HG02763 (cell line): ENCODE results near the gene STX18.

Experiments used
- ATAC-seq: cut with Tn5 transposase; IDR thresholded peaks from one replicate; pipeline ENCODE4 v1.9.1; 2021; ENCODE audit warnings: mild to moderate bottlenecking, moderate library complexity; ENCODE audit not compliant: unreplicated experiment

Gene STX18

DNA sequence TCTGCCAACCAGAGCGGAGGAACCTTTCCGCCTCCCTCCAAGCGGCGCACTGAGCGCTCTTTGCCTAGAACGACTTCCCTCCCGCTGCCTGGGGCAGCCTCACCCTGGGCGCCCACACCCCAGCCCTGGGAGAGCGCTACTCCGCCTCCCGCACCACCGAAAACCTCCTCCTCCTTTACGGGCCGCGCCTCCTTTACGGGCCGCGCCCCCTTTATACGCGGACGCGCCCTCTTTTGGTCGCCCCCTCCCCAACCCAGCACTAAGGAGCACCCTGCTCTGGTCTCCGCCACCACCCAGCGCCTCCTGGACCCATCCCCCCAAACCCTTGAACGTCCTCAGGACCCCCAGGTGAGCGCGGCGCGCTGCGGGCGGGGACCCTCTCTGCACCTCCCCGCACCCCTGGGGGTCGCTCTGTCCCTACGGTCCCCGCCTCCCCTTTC is 155.5 kb downstream of the STX18 start:
- no peak for ATAC-seq

DNA sequence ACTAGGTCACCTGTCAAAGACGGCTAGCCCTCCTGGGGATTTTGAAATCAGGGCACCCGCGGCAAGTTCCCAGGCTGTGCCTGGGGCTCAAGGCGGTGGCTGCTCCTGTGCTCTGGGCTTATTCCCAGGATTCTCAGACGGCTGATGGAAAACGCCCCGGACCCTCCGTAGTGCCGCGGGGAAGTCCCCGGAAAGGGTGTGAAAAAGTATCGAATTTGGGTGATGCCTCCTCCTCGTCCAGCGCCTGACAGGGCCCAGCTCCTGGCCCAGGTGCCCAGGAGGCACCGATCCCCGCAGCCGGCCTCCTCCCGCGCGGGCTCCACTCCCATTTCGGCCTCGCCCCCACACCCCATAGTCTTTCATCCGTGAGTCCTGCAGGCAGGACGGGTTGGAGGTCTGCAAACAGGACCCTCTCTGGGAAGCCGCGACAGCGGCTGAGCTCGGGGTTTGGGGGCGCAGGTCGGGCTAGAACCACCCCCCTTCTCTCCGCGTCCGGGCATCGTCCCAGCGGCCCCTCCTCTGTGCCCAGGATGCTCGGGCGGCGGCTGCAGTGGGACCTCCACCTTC is 156.0 kb downstream of the STX18 start:
- no peak for ATAC-seq

DNA sequence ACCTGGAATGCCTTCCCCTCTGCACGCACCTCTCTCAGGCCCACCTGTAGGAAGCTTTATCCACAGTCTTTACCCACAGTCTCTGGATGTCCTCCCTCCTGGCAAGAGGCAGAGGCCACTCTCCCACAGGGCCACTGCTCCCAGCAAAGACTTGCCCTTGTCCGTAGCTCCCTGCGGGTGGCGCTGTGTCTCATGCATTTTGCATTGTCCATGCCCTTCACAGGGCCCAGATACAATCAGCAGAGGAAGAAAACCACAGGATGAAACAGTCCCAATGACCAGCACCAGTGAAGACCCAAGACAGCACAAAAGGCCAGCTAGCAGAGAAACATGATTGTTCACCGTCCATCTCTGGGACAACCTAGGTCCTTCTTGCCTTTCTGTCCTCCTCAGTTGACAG is 157.0 kb downstream of the STX18 start:
- ATAC-seq = no peak

DNA sequence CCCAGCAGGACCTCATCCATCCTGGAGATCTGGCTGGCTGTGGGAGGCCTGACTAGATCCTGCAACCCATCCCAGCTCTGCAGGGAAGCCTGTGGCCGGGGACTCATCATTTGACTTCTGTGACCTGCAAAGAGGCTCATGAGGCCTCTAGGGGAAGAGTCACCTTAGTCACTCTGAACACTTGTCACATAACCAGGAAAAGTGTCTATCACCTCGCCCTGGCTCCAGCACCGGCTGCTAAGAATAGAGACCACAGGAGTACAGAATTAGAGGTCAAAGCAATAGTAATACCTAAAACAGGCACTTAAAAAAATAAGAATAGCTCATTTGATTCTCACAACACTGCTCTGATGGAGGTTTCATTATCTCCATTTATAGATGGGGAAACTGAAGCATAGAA is 158.8 kb downstream of the STX18 start:
- no peak for ATAC-seq

DNA sequence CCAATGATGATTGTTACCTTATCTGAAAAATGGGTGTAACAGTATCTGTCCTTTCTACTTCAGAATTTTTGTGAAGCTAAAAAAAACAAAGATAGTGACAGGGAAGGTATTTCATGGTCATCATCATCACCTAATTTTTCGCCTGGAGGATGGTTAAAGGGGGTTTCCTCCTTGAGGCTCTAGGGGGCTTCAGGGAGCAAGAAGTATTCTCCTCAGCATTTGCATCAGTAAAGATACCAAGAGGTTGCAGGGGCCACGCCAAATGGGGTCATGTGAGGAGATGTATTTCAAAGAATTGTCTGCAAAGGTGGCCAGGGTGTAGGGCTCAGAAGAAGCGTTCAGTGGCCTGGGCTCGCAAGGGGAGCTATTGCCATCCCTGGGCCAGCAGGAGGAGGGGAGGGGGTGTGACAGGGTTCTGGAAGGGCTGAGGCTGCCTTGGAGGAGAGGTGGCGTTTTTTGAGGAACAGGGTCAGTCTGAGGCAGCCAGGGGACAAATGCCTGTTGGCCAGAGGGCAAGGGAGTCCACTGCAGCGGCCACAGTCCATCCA is 162.2 kb downstream of the STX18 start:
- no peak for ATAC-seq

DNA sequence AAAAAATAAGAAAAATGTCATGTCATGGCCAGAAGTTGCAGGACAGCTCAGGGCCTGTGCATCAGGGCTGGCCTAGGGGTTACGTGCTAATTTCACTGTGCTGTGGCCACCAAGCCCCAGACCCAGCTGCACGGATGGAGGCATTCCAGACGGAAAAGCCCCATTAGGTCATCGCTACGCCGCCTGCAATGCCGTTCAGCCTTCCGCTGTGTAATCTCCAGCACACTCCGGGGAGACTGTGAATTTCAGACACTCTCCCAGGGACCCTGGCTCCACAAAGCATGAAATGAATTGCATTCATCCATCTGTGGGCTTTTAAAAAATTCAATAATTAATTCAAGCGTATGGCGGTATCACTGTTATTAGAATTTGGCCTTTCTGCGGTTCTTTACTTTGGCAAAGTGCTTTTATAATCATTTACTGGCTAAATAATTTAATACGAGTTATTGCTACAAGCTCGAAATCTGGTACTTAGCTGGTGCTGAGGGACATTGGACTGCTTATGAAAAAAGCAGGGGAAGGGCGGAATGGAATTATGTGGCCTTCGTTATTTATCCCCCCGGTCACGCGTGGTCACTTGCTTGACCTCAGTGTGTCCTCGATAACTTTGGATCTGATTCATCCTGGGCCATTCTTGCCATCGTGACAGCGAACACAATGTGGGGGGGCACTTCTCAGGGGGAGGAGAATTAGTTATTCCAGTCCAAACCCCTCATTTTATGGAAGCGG is 164.0 kb downstream of the STX18 start:
- ATAC-seq = no peak

DNA sequence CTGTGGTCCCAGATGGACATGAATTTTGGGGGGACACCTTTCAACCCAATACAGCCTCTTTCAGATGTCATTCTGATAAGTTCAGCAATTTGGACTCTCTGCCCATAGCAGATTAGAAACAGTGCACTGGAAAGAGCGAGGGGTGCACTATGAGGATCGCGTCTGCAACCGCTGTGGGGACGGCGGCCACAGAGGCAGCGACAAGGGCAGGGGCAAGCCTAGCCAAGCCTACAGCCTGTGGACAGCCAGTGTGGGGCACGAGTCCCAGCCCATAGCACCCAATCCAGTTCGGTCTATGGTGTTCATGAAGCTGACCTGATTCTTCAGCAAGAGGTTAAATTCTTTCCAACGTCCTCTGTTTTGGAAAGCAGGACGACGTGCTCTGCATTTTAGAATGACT is 164.7 kb downstream of the STX18 start:
- ATAC-seq = no peak

DNA sequence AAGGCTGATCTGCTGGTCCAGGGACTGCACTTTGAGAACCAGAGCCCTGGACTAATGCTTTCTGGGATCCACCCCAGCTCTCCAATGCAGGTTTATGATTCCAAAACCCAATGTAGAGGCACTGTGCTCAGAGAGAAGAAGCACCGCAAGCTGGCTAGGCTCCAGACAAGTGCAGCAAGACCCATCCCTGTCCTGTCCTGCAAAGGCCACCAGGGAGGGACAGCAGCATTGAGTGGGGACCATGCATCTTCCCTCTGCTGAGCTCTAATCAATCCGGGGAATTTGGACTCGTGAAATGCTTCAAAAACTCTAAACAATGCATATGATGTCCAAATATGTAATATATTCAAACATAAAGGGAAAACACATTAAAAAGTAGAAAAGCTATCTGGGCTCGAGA is 165.8 kb downstream of the STX18 start:
- no peak for ATAC-seq

DNA sequence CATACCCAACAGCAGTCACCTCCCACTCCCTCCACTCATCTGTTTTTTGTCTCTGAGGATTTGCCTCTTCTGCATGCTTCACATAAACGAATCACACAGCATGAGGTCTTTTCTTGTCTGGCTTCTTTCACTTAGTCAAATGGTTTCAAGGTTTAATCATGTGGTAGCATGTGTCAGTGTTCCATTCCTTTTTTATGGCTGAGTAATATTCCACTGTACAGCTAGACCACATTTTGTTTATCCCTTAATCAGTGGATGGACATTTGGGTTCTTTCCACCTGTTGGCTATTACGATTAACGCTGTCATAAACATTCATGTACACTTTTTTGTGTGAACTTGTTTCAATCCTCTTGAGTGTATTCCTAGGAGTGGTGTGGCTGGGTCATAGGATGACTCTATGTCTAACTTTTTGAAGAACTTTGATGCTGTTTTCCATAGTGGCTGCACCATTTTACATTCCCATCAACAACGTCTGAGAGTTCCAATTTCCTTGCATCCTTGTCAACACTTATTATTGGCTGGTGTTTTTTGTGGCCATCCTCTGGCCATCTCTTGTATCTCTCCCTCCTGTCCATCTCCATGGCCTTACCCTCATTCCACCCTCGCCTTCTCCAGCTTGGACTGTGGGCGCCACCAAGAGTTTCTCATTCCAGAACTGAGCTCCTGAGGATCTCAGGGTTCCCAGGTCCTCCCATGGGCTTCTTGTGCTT is 167.3 kb downstream of the STX18 start:
- ATAC-seq = no peak
